GM12872 (cell line): ENCODE results near the gene ABCA8.

Experiments
- TF ChIP-seq, protein P1 (sequence below): IDR thresholded peaks from 3 replicates; pipeline ENCODE4 v1.5.1; 2011; ENCODE audit warnings: low read depth, mild to moderate bottlenecking, low read length, moderate library complexity; ENCODE audit not compliant: insufficient read depth

Gene ABCA8

DNA sequence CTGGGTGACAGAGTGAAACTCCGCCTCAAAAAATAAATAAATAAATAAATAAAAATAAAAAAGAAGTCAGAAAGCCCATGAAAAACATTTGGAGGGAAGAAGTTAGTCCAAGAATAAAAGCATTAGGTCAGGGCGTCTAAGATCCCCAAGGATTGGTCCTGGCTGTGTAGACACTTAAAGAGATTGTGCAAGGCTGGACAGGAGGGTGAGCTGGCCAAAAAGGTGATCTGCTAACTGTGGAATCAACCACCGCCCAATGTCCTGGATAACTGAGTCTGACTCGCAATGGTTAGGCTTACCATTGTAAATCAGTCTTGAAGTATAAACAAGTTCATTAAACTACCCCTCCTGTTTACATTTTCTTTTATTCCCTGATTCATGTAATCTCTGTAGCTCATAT, 8.8 kb upstream of the ABCA8 start:
- TF ChIP-seq, protein P1, sequence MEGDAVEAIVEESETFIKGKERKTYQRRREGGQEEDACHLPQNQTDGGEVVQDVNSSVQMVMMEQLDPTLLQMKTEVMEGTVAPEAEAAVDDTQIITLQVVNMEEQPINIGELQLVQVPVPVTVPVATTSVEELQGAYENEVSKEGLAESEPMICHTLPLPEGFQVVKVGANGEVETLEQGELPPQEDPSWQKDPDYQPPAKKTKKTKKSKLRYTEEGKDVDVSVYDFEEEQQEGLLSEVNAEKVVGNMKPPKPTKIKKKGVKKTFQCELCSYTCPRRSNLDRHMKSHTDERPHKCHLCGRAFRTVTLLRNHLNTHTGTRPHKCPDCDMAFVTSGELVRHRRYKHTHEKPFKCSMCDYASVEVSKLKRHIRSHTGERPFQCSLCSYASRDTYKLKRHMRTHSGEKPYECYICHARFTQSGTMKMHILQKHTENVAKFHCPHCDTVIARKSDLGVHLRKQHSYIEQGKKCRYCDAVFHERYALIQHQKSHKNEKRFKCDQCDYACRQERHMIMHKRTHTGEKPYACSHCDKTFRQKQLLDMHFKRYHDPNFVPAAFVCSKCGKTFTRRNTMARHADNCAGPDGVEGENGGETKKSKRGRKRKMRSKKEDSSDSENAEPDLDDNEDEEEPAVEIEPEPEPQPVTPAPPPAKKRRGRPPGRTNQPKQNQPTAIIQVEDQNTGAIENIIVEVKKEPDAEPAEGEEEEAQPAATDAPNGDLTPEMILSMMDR, result no peak

DNA sequence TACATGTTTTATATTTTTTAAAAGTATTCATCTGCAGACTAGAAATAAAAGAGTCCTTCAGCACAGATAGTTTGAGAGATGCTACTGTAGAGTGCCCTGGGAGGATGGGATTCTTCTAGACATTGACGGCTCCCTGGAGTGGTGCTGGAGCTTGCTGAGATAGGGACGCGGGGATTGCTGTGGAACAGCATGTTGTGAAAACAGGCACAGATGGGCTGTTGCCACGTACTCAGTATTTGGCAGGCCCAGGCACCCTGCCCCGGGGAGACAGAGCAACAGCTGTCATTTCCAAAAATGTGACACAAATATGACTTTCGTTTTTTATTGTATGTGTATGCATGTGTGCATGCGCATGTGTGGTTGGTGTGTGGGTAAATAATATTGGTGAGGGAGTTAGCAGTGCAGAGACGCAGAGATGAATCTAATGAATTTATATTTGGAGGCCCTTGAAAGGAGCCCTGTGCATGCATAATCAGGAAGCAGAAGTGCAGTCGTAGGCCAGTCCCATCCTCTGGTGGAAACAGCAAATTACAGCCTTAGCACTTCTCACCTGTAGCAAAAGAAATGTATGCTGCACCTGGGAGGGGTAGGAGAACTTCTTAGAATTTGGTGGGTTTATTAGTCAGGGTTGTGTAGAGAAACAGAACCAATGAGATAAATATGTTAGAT, 6.2 kb upstream of the ABCA8 start:
- TF ChIP-seq, protein P1, result no peak

DNA sequence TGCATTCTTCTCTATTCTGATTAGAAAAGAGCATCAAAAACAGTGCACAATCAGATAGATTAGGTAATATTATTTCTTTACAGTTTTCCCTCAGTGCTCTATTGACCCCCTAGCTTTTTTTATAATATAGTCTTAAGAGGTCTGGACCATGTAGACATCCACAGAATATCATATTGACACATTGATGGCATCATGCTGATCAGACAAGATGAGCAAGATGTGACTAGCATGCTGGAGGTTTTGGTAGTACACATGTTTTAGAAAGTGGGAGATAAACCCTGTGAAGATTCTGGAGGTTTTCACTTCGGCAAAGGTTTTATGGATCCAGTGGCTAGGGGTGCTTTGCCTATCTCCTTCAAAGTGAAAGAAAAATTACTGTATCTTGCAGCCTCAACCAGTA, 2.8 kb upstream of the ABCA8 start:
- TF ChIP-seq, protein P1, result no peak

DNA sequence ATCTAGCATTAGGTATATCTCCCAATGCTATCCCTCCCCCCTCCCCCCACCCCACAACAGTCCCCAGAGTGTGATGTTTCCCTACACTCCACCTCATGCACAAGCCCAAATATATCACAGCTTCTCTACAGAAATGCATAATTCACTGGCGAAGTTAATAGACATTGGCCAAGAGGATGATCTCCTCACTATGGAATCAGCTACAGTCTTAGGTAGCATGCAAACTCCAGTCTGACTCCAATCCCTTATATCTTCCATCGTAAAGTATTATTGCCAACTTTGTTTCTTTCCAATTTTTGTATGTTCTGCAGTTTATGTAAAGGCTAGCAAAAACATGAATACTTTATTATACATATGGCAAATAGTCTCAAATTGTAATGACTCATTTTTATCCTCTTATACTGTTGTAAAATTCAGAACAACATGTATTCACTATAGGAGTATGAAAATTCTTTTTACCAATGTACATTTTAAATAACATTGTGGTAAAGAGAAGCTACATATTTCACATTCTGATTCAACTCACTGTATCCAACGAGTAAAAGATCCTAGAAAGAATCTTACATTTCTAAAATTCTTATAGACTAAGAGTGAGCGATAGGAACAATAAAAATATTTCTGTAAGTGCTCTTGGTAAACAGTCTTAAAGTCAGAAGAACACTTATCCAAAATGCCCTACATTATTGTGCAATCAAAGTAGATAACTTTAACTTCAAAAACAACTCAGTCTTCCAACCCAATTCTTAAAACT, 871 bp downstream of the ABCA8 start:
- TF ChIP-seq, protein P1, result no peak

DNA sequence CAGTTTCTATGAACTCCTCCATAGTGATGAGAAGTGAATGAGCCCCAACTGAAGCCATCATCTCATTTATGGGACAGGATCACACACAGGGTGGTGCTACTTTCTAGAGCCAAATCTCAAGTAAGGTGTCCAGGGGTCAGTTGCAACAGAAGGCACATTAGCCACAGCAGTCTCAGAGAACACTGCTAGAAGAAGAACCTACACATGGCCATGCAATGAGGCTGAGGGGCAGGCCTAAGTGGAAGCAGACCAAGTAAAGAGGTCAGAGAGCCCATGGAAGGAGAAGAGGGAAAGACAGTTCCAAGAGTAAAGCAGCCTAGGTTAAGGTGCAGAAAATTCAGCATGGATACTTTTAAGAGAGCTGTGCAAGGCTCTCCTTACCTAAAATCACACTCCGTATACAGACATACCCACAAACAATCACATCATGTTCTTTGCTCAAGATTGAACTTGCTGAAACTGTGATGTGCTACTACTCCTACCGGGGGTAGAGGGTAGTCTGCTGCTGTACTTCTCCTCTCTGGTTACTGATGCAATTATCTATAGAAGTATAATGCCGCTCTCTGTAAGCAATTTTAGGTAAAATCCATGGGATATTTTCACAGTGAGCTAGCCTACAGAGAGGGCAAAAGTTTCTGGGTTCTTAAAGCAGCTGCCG, 1.7 kb downstream of the ABCA8 start:
- TF ChIP-seq, protein P1, result no peak

DNA sequence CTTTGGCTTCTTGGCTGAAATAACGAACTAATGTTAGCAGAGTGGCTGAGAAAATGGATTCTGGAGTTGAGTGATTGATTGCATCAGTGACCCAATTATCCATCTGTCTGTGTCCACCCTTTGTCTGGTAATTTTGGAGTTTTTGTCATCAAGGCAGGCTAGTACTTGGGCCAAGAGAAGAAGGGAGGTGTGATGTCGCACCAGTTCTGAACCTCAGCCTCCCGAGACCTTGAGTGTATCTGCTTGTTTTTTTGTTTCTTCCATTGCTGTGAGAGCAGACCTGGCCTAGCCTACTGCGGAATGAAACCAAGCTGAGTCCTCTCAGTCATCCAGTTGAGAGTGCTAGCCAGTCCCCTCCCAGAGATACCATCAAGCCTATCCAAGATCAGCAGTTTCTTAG, 4.5 kb downstream of the ABCA8 start:
- TF ChIP-seq, protein P1, result no peak

DNA sequence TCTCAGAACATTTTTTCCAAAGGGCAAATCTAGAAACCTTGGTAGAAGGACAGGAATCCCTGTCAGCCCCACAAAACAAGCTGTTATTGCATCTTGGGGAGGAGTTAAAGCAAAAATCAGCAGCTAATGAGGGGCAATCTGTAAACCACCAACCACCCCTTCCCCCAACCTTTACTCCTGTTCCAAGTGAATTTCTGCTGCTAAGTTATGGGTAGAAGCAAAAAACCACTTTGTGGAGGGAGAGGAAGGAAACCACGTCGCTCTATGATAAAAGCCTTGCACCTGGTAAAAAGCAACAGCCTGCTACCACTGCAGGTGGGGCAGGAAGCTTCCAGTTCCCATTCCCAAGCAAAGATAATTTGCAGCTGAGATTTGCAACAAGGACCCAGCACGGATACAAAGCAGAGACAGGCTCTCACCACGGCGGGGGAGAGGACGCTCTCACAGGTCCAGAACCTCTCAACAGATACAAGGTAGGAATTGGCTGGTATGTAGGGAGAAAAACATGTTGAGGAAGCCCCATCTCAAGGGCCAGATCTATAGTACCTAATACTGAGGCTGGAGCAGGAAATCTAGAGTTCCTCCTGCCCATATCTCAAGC, 10.7 kb downstream of the ABCA8 start:
- TF ChIP-seq, protein P1, result no peak
